Stomach (tissue), 9 donors: ENCODE measurements around the gene PRELID2. TPM values are rescaled to one million over a fixed set of nuclear protein-coding genes. Genes with fewer than 3 reads are reported as not detected.

Experiments
- DNase-seq, 2 donors: peaks; one replicate each; pipeline versions ENCODE4 v3.0.0 to v3.0.0-alpha.2; 2013 to 2019
- H3K27ac ChIP-seq, 5 donors: fragments of 200-600 bp in 4 of 5; sonication (generic) in 4 of 5; one replicate each; pipeline ENCODE4 v1.5.1; 2013 to 2019; ENCODE audit warnings: mild to moderate bottlenecking in 1 of 5, moderate library complexity in 1 of 5
- H3K27me3 ChIP-seq, 3 donors: fragments of 200-600 bp; sonication (generic); one replicate each; pipeline ENCODE4 v1.5.1; 2017 to 2019; ENCODE audit warnings: mixed run types in 1 of 3
- H3K36me3 ChIP-seq, 4 donors: fragments of 200-600 bp; sonication (generic); 1 replicate in 3 of 4; 2 replicates in 1 of 4; pipeline ENCODE4 v1.5.1; 2016 to 2019
- H3K4me1 ChIP-seq, 4 donors: fragments of 200-600 bp; sonication (generic); one replicate each; pipeline ENCODE4 v1.5.1; 2016 to 2019
- H3K4me3 ChIP-seq, 4 donors: fragments of 200-600 bp; sonication (generic) in 3 of 4; one replicate each; pipeline ENCODE4 v1.5.1; 2016 to 2019; ENCODE audit warnings: mild to moderate bottlenecking in 1 of 4
- H3K9me3 ChIP-seq, 4 donors: fragments of 200-600 bp; sonication (generic); one replicate each; pipeline ENCODE4 v1.5.1; 2016 to 2019
- CTCF ChIP-seq, 7 experiments: fragments of 450-650 bp in 4 of 7; fragments of 200-600 bp in 3 of 7; sonication (generic) in 3 of 7; IDR thresholded peaks; one replicate each; pipeline ENCODE4 v1.5.1; 2016 to 2019; ENCODE audit warnings: antibody characterized with exemption in 7 of 7, control low read depth in 2 of 7, mild to moderate bottlenecking in 1 of 7
- EP300 ChIP-seq: sonication (generic); formaldehyde crosslinking; IDR thresholded peaks from one replicate; pipeline ENCODE4 v1.6.1; 2017; ENCODE audit warnings: antibody characterized with exemption
- POLR2A ChIP-seq, 4 donors: fragments of 450-650 bp; IDR thresholded peaks; one replicate each; pipeline ENCODE4 v1.6.1; 2016; ENCODE audit warnings: antibody characterized with exemption in 4 of 4, control low read depth in 2 of 4, mild to moderate bottlenecking in 1 of 4, moderate library complexity in 1 of 4
- POLR2AphosphoS5 ChIP-seq, 3 donors: sonication (generic); formaldehyde crosslinking; IDR thresholded peaks; one replicate each; pipeline ENCODE4 v1.6.1; 2016; ENCODE audit warnings: antibody characterized with exemption in 3 of 3
- WGBS, 5 donors: extraction: QIAGEN DNeasy Blood & Tissue Kit in 3 of 5; methylation state at CpG; one replicate each; pipeline versions ENCODE4 v1.1.5 to v1.1.7; 2013 to 2018; 5-methylcytosine and 5-hydroxymethylcytosine counted together
- intact Hi-C: fragments of 100-400 bp; cut with DNase I; formaldehyde crosslinking; loops from one replicate; pipeline ENCODE4 v1.15.1; 2023; ENCODE audit warnings: low total_unique reads
- polyA plus RNA-seq, 3 donors: library from polyadenylated mRNA; stranded (reverse); fragments of 200-250 nt; gene quantifications; one replicate each; pipeline ENCODE4 v1.2.3, GENCODE V29; 2013
- total RNA-seq, 5 donors: library from RNA; depleted of rRNA; stranded (reverse); fragments of >200 nt; gene quantifications; one replicate each; pipeline versions ENCODE4 v1.1.0 to v1.2.3, GENCODE V29; 2014 to 2016
- donor health status: healthy with polysubstance abuse.
- donor health status: Bipolar disorder and iron deficiency.
- donor health status: healthy.

PRELID2 gene
- total and polyA plus RNA-seq, 8 donors: 7.1 to 203 (median 20.3) TPM

DNA sequence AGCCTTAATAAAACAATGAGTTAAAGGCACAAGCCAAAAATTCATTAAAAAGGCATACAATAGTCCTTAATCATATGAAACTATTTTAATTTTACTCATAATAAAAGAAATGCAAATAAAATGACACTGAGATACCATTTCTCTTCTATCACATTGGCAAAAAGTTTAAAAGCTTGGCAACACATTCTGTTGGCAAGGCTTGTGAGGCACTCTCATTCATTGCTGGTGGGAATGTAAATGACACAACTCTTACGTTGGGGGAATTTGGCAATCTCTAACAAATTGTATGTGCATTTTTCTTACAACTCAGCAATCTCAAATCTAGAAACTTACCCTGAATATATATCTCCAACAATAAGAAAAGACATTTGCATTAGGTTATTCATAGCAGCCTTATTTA, 111.6 kb downstream of the PRELID2 start:
- no peaks in the 10 kb centered on the region for H3K4me1 ChIP-seq
- no peak overlapping the region for H3K4me3 ChIP-seq
- DNase-seq: no peak
- peaks cover 0 to 27% (median 16%) of the 10 kb centered on the region in 4 donors for H3K36me3 ChIP-seq
- WGBS, 5 donors: 24 to 38% (median 27%) methylated on average over 1 of the region's 1 CpG
- no peak for TF ChIP-seq POLR2AphosphoS5 (IDR thresholded peaks at IDR 0.05)
- no peak for TF ChIP-seq EP300
- TF ChIP-seq CTCF (IDR thresholded peaks at IDR 0.05): no peak
- TF ChIP-seq POLR2A (IDR thresholded peaks at IDR 0.05): no peak
- intact Hi-C loops: no loop called here
- H3K27ac ChIP-seq: no peak overlapping the region
- H3K27me3 ChIP-seq: no peaks in the 10 kb centered on the region
- H3K9me3 ChIP-seq: peaks cover 11 to 25% (median 20%) of the 10 kb centered on the region in 4 donors

DNA sequence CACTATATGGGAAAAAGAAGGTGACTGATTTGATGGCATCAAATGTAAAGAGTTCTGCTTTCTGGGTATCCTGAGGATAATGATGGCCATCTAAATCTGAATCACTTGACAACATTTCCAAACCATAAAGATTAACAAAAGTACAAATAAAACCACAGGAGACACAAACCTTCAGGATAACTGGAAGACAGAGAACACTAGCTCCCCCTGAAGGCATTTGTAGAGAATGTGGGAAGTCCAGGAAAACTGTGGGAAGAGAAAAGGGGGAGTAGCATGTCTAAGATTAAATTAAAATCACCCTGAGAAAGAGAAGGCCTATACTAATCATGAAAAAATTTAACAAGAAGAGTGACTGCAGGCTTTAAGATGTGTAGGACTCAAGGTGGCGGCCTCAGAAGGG, 116.2 kb downstream of the PRELID2 start:
- TF ChIP-seq CTCF (IDR thresholded peaks at IDR 0.05): peak in 2 of 7 experiments; percentile 5 to 9
- TF ChIP-seq EP300: no peak
- Histone ChIP-seq H3K27me3 (no peaks in the 10 kb centered on the region), H3K4me3 (no peak overlapping the region), H3K4me1 (peaks cover 0 to 12% (median 0%) of the 10 kb centered on the region in 4 donors), H3K27ac (no peak overlapping the region), H3K9me3 (no peaks in the 10 kb centered on the region), H3K36me3 (no peaks in the 10 kb centered on the region)
- peak in 1 of 2 donors; percentile 31 for DNase-seq
- intact Hi-C loops: no loop called here
- 92 to 100% (median 95%) methylated on average over 1 of the region's 1 CpG for WGBS, 5 donors

- TF ChIP-seq EP300: no peak
- no peak for TF ChIP-seq CTCF (IDR thresholded peaks at IDR 0.05)
- no peak for TF ChIP-seq POLR2A (IDR thresholded peaks at IDR 0.05)
- TF ChIP-seq POLR2AphosphoS5 (IDR thresholded peaks at IDR 0.05): no peak
- H3K4me1 ChIP-seq: peaks cover 0 to 26% (median 0%) of the 10 kb centered on the region in 4 donors
- no peak overlapping the region for H3K4me3 ChIP-seq
- no peaks in the 10 kb centered on the region for H3K9me3 ChIP-seq
- no peak for DNase-seq
- intact Hi-C loops: no loop called here
- H3K27ac ChIP-seq: no peak overlapping the region
- H3K36me3 ChIP-seq: no peaks in the 10 kb centered on the region
- 93 to 100% (median 96%) methylated on average over 1 of the region's 1 CpG for WGBS, 5 donors
- no peaks in the 10 kb centered on the region for H3K27me3 ChIP-seq
Measured at GRCh38 chr5:145715412-145715811, 119.7 kb downstream of the PRELID2 start.

- Histone ChIP-seq H3K4me1 (peaks cover 0 to 26% (median 0%) of the 10 kb centered on the region in 4 donors), H3K9me3 (no peaks in the 10 kb centered on the region), H3K27me3 (no peaks in the 10 kb centered on the region), H3K36me3 (no peaks in the 10 kb centered on the region), H3K4me3 (no peak overlapping the region), H3K27ac (no peak overlapping the region)
- intact Hi-C loops: no loop called here
- no peak for DNase-seq
- WGBS, 5 donors: 57 to 82% (median 72%) methylated on average over 2 of the region's 2 CpGs
- no peak for TF ChIP-seq CTCF (IDR thresholded peaks at IDR 0.05)
- TF ChIP-seq POLR2AphosphoS5 (IDR thresholded peaks at IDR 0.05): no peak
- TF ChIP-seq EP300: no peak
- TF ChIP-seq POLR2A (IDR thresholded peaks at IDR 0.05): no peak
Measured at GRCh38 chr5:145712245-145712644, 122.9 kb downstream of the PRELID2 start.
